Smooth muscle cell (in vitro differentiated cells): Measurements from ENCODE around the gene AFMID. TPM values are rescaled to one million over a fixed set of nuclear protein-coding genes. Genes with fewer than 3 reads are reported as not detected.

Experiments
- DNase-seq: peaks from one replicate; lab custom pipeline; 2025; ENCODE audit not compliant: unreplicated experiment; lab: John Stamatoyannopoulos, UW
- H2AFZ ChIP-seq: fragments of 200-600 bp; sonication (generic); 2 replicates; pipeline ENCODE4 v1.6.0; 2016; ENCODE audit warnings: antibody characterized with exemption, low read depth, mild to moderate bottlenecking
- H3F3A ChIP-seq: fragments of 200-600 bp; sonication (generic); 2 replicates; pipeline ENCODE4 v1.6.0; 2017; ENCODE audit warnings: antibody characterized with exemption, low read depth
- H3K27ac ChIP-seq: fragments of 200-600 bp; sonication (generic); 2 replicates; pipeline ENCODE4 v1.5.1; 2016; ENCODE audit warnings: low read depth, mild to moderate bottlenecking
- H3K27me3 ChIP-seq: fragments of 200-600 bp; sonication (generic); 2 replicates; pipeline ENCODE4 v1.6.1; 2016; ENCODE audit warnings: low read depth, mild to moderate bottlenecking
- H3K36me3 ChIP-seq: fragments of 200-600 bp; sonication (generic); 2 replicates; pipeline ENCODE4 v1.5.1; 2016; ENCODE audit warnings: low read depth
- H3K4me1 ChIP-seq: fragments of 200-600 bp; sonication (generic); 2 replicates; pipeline ENCODE4 v1.5.1; 2016; ENCODE audit warnings: low read depth
- H3K4me2 ChIP-seq: fragments of 200-600 bp; sonication (generic); 2 replicates; pipeline ENCODE4 v1.6.0; 2016; ENCODE audit warnings: mild to moderate bottlenecking
- H3K4me3 ChIP-seq: fragments of 200-600 bp; sonication (generic); 2 replicates; pipeline ENCODE4 v1.5.1; 2016; ENCODE audit warnings: mild to moderate bottlenecking
- H3K79me2 ChIP-seq: fragments of 200-600 bp; sonication (generic); 2 replicates; pipeline ENCODE4 v1.6.0; 2016; ENCODE audit warnings: low read depth, mild to moderate bottlenecking
- H3K9ac ChIP-seq: fragments of 200-600 bp; sonication (generic); 2 replicates; pipeline ENCODE4 v1.6.0; 2016; ENCODE audit warnings: low read depth
- H3K9me3 ChIP-seq: fragments of 200-600 bp; sonication (generic); replicated peaks from 2 replicates; pipeline ENCODE4 v1.5.1; 2016; ENCODE audit warnings: low read depth
- H4K20me1 ChIP-seq: fragments of 200-600 bp; sonication (generic); 2 replicates; pipeline ENCODE4 v1.6.0; 2016; ENCODE audit warnings: low read depth
- WGBS: methylation state at CpG from one replicate; pipeline ENCODE4 v1.1.7; 2016; ENCODE audit warnings: low lambda C conversion rate; 5-methylcytosine and 5-hydroxymethylcytosine counted together
- polyA plus RNA-seq: library from polyadenylated mRNA; unstranded; fragments of >200 nt; fragmentation: Nextera tagmentation; extraction: Ambion mirVana; gene quantifications from 2 replicates; pipeline ENCODE4 v1.2.1, GENCODE V29; 2016
- total RNA-seq: library from RNA; depleted of rRNA; stranded (reverse); fragments of >200 nt; gene quantifications from 2 replicates; pipeline ENCODE4 v1.2.3, GENCODE V29; 2014
- TF ChIP-seq, protein P1 (sequence below): fragments of 200-600 bp; sonication (generic); IDR thresholded peaks from 2 replicates; pipeline ENCODE4 v1.5.1; 2017; ENCODE audit warnings: borderline replicate concordance, mild to moderate bottlenecking, antibody characterized with exemption; ENCODE audit not compliant: insufficient read depth, poor library complexity, severe bottlenecking

Gene AFMID
- total and polyA plus RNA-seq, 2 experiments from 2014 or later = 10.0 to 64.9 TPM

DNA sequence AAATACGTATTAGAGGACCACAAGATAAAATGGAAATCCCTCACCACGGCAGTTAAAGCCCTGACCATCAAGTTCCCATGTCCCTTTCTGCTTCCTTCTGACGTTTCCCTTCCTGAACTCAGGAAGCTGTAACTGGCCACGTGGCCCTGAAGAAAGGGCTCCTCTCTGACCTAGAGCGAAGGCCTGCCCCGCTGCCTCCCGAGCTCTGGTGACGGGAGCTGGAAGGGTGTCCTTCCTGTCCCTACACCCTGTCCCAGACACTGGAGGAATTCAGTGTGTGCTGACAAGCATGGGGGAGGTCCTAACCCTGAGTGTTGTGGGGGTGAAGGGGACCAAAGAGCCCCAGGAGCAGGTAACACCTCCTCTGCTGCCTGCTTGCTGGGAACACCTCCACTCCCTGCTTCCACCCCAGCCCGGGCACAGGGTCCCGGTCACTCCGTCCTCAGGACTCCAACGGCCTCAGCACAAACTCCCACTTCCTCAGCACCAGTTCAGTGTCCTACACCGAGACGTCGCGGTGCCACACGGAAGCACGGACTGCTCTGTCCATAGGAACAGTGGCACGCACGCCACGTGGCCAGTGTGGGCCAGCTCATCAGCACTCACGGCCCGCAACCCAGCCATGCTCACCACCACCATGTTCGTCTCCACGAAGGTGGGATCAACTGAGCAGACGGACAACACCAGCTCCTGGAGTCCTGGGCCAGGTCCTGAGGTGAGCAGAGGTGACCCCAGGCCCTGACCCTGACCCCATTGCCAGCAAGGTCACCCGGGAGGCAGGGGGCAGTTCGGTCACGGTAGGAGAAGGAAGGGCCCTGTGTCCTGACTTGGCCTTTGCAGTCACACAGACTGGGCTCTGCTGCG is 61.1 kb downstream of the AFMID start:
- 87% methylated on average over 29 of the region's 30 CpGs for WGBS
- Histone ChIP-seq H3K36me3 (no peaks in the 10 kb centered on the region), H3K4me1 (peaks cover 8% of the 10 kb centered on the region)

DNA sequence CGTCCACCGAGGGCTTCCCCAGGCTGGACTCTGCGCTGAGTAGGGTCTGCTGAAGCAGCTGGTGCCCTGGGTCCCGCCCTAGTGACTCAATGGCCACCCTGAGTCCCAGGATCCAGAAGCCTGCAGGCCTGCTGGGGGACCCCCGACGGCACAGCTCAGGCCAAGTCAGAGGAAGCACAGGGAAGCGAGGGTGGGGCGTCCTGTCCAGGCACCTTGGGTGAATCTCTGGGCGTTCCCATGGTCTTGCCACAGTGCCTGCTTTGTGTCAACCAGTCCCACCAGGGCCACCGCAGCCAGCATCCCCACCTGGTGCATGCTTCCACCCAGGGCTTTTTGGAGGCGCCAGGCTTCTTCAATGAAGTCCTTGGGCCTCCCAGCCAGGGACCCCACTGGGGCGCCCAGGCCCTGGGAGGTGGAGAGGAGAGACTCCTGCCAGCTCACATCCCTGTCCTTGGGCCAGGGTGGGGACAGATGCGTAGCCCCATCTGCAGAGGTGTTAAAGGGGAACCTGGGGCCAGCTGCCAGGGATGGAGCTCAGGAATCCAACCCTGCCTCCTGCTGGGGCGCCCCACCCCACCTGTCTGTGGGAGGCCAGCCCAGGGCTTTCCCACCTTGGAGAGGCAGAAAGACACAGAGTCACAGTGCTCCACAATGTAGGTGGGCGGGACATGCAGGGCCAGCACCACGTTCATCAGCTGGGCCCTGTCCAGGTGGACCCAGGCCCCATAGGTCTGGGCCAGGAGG is 62.1 kb downstream of the AFMID start:
- 90% methylated on average over 16 of the region's 16 CpGs for WGBS
- Histone ChIP-seq H2AFZ (no peak overlapping the region), H3K27ac (no peak overlapping the region), H3K79me2 (peaks cover 4% of the 10 kb centered on the region), H3K9me3 (no peaks in the 10 kb centered on the region), H3K4me2 (no peak overlapping the region), H3K9ac (no peak overlapping the region), H3K27me3 (no peaks in the 10 kb centered on the region), H3K36me3 (no peaks in the 10 kb centered on the region), H4K20me1 (no peaks in the 10 kb centered on the region), H3F3A (peaks cover 3% of the 10 kb centered on the region), H3K4me1 (peaks cover 8% of the 10 kb centered on the region), H3K4me3 (no peak overlapping the region)
- TF ChIP-seq, protein P1, sequence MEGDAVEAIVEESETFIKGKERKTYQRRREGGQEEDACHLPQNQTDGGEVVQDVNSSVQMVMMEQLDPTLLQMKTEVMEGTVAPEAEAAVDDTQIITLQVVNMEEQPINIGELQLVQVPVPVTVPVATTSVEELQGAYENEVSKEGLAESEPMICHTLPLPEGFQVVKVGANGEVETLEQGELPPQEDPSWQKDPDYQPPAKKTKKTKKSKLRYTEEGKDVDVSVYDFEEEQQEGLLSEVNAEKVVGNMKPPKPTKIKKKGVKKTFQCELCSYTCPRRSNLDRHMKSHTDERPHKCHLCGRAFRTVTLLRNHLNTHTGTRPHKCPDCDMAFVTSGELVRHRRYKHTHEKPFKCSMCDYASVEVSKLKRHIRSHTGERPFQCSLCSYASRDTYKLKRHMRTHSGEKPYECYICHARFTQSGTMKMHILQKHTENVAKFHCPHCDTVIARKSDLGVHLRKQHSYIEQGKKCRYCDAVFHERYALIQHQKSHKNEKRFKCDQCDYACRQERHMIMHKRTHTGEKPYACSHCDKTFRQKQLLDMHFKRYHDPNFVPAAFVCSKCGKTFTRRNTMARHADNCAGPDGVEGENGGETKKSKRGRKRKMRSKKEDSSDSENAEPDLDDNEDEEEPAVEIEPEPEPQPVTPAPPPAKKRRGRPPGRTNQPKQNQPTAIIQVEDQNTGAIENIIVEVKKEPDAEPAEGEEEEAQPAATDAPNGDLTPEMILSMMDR = no peak
- DNase-seq = no peak

More for the DNA sequence above, 61.1 kb downstream of the AFMID start:
- Histone ChIP-seq H2AFZ (no peak overlapping the region), H3K79me2 (no peaks in the 10 kb centered on the region), H4K20me1 (no peaks in the 10 kb centered on the region), H3K4me3 (no peak overlapping the region), H3F3A (peaks cover 2% of the 10 kb centered on the region), H3K9me3 (no peaks in the 10 kb centered on the region), H3K27ac (peak overlapping the region; percentile 32), H3K9ac (no peak overlapping the region), H3K27me3 (no peaks in the 10 kb centered on the region), H3K4me2 (no peak overlapping the region)
- DNase-seq = no peak
- TF ChIP-seq, protein P1 = no peak

DNA sequence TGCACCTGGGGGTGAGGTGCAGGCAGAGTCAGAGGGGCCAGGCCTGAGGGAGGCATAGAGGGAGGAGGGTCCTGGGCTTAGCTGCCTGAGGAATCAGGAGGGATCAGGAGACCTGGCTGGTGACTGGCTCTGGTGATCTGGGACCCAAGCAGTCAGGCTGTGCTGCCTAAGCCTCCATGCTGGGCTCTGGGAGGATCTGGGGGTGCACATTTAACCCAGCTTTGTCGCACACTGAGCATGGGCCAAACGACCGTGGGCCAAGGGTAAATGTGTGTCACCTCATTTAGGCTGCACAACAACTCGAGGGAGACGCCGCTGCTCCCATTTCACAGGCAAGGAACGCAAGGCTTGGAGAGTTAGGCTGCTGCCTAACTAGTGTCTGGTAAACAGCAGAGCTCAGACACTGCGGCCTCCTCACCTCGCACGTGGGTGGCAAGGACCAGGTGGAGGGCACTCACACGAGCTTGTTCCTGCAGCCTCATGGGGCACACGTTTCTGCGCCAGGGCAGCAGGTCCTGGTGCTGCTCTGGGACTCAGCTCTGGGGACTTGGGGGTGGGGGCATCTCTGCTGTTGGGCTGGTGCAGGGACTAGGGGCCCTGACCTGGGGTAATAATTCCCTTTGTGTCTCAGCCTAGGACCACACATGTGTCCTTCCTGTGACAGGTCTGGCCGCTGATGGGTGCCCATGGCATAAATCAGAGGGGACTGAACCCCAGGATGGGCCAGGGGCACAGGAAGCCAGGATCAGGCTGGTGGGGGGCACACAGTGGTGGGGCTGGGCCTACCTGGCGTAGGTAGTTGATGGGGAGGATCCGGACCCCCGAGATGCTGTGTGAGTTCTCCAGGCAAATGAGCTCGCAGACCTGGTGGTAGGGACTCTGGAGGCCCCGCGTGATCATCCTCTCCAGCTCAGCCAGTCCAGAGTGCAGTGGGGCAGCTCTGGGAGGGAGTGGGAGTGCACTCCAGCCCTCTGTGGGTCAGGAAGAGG is 63.0 kb downstream of the AFMID start:
- DNase-seq = no peak
- no peak overlapping the region for H3K9ac ChIP-seq
- H2AFZ ChIP-seq = no peak overlapping the region

More for the DNA sequence above, 63.0 kb downstream of the AFMID start:
- H3F3A ChIP-seq = peaks cover 3% of the 10 kb centered on the region
- no peaks in the 10 kb centered on the region for H3K27me3 ChIP-seq
- H3K4me2 ChIP-seq = peak overlapping the region; percentile 16
- TF ChIP-seq, protein P1 = no peak
- H4K20me1 ChIP-seq = no peaks in the 10 kb centered on the region
- H3K4me3 ChIP-seq = no peak overlapping the region
- H3K36me3 ChIP-seq = no peaks in the 10 kb centered on the region
- H3K79me2 ChIP-seq = peaks cover 4% of the 10 kb centered on the region
- no peaks in the 10 kb centered on the region for H3K9me3 ChIP-seq
- H3K4me1 ChIP-seq = peaks cover 8% of the 10 kb centered on the region
- 82% methylated on average over 19 of the region's 20 CpGs for WGBS
- no peak overlapping the region for H3K27ac ChIP-seq
